HG02759 (cell line): ENCODE results near the gene NCKIPSD.
"Not testable (repeated sequence)": the region's sequence is repeated elsewhere in the genome, so short reads cannot be mapped to it uniquely, and the experiment has no call there.

Source experiments
- ATAC-seq: cut with Tn5 transposase; IDR thresholded peaks from one replicate; pipeline ENCODE4 v1.9.1; 2021; ENCODE audit warnings: mild to moderate bottlenecking, moderate library complexity; ENCODE audit not compliant: unreplicated experiment

NCKIPSD gene

GRCh38 chr3:48685603-48686511, at the start of gene NCKIPSD:
Gene NCKIPSD, minus strand, starts transcription at chr3:48685915. Its CDS starts 108 bp downstream, at chr3:48685807.
- ATAC-seq = peak; percentile 90

GRCh38 chr3:48735075-48735767, 49.5 kb upstream of the NCKIPSD start:
- not testable (repeated sequence) for ATAC-seq

- not testable (repeated sequence) for ATAC-seq
These were observed 48.8 kb upstream of the NCKIPSD start for GRCh38 chr3:48734541-48734940.

GRCh38 chr3:48733752-48734518, 48.2 kb upstream of the NCKIPSD start:
- not testable (repeated sequence) for ATAC-seq

GRCh38 chr3:48727511-48727910, 41.8 kb upstream of the NCKIPSD start:
- no peak for ATAC-seq

GRCh38 chr3:48725185-48725855, 39.6 kb upstream of the NCKIPSD start:
- not testable (repeated sequence) for ATAC-seq

GRCh38 chr3:48723725-48724124, 38.0 kb upstream of the NCKIPSD start:
- ATAC-seq = no peak

- ATAC-seq = not testable (repeated sequence)
These were observed 37.6 kb upstream of the NCKIPSD start for GRCh38 chr3:48723293-48723692.

- peak; percentile 99 for ATAC-seq
These were observed 31.4 kb upstream of the NCKIPSD start, which contains the start of gene IP6K2 for GRCh38 chr3:48716982-48717746. Gene IP6K2, minus strand, starts transcription at chr3:48717221. Its CDS starts 21,930 bp downstream, at chr3:48695291.

- ATAC-seq = no peak
These were observed 30.8 kb upstream of the NCKIPSD start for GRCh38 chr3:48716508-48716981.

- ATAC-seq = no peak
These were observed 29.6 kb upstream of the NCKIPSD start for GRCh38 chr3:48715174-48715800.

- ATAC-seq = no peak
These were observed 26.0 kb upstream of the NCKIPSD start for GRCh38 chr3:48711727-48712126.

GRCh38 chr3:48709051-48709461, 23.3 kb upstream of the NCKIPSD start:
- ATAC-seq = no peak

GRCh38 chr3:48708481-48708889, 22.8 kb upstream of the NCKIPSD start:
- no peak for ATAC-seq

GRCh38 chr3:48707157-48707556, 21.4 kb upstream of the NCKIPSD start:
- ATAC-seq = no peak

GRCh38 chr3:48702320-48702920, 16.7 kb upstream of the NCKIPSD start:
- ATAC-seq = no peak

GRCh38 chr3:48700731-48701405, 15.2 kb upstream of the NCKIPSD start:
- no peak for ATAC-seq

- no peak for ATAC-seq
These were observed 13.2 kb upstream of the NCKIPSD start for GRCh38 chr3:48698891-48699290.
